Hematopoietic multipotent progenitor cell treated with erythropoietin and hydrocortisone succinate and interleukin-3 and kit ligand, for 6 days (in vitro differentiated cells): Measurements from ENCODE around the gene CAMK4.
"Not testable (repeated sequence)": the region's sequence is repeated elsewhere in the genome, so short reads cannot be mapped to it uniquely, and the experiment has no call there.

Experiments
- DNase-seq: peaks from one replicate; pipeline ENCODE4 v3.0.0-alpha.2; 2015

Gene CAMK4

DNA sequence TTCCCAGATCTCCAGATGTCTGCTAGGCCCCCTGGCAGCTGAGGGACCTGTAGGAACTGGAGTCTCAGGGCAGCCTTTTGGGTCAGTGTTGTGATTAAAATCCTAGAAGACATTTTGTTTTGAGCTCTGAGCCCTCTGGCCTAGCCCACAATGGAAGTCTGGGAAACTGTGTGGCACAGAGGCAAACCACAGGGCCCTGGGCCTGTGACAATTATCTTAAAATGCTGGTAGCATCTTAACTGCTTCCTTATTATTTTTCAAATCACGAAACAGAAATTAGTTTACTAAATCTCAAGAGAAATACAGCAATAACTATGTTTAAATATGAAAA, 162.6 kb downstream of the CAMK4 start:
- no peak for DNase-seq

DNA sequence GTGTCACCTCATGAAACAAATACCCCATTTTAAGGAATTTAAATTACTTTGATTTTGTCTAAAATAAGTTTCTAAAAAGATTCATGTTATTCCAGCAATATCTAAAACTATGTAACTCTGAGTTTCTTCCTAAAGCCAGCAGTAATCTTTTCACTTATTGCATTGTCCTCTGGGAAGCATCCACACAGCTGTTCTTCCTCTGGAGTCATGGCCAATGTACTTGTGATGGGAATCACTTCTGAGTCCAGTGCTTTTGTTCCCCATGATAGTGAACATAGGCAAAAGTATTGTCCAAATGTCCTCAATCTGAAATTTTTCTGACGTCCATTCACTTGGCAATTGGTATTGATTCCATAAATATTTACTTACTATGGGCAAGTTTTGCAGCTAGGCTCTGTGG, 163.2 kb downstream of the CAMK4 start:
- no peak for DNase-seq

- no peak for DNase-seq
Measured at GRCh38 chr5:111389390-111390082, 165.4 kb downstream of the CAMK4 start.

GRCh38 chr5:111392181-111392580, 168.0 kb downstream of the CAMK4 start:
- no peak for DNase-seq

DNA sequence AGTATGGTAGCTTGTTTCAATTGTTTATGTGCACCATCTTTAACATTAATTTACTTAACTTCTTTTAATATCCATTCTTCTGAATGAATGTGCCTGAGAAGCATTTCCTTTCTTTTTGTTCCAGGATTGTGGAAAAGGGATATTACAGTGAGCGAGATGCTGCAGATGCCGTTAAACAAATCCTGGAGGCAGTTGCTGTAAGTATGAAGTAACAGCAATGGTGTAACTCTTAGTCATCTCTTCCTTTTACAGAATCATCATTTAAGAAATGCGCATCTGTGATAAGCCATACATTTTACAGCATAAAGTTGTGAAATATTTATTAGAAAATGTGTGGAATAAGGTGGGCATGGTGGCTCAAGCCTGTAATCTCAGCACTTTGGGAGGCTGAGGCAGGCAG, 170.4 kb downstream of the CAMK4 start:
- DNase-seq = no peak

- no peak for DNase-seq
Measured at GRCh38 chr5:111398013-111398412, 173.8 kb downstream of the CAMK4 start.

DNA sequence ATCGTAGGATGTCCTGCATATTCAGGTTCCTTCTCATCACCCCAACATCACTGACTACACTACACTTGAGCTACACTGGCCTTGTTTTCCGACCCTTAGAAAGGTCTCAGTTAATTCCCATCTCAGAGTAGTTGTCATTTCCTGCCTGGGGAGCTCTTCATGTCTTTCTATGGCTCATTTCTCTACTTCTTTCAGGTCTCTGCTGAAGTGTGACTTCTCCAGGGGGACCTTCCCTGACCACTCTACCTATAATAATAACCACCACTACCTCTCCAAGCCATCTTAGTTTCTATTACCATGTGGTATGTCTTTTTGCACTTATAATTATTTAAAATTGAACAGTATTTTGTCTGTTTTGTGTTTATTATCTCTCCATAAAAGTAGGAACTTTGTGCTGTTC, 174.9 kb downstream of the CAMK4 start:
- DNase-seq = no peak

- no peak for DNase-seq
Measured at GRCh38 chr5:111401906-111402305, 177.7 kb downstream of the CAMK4 start.

DNA sequence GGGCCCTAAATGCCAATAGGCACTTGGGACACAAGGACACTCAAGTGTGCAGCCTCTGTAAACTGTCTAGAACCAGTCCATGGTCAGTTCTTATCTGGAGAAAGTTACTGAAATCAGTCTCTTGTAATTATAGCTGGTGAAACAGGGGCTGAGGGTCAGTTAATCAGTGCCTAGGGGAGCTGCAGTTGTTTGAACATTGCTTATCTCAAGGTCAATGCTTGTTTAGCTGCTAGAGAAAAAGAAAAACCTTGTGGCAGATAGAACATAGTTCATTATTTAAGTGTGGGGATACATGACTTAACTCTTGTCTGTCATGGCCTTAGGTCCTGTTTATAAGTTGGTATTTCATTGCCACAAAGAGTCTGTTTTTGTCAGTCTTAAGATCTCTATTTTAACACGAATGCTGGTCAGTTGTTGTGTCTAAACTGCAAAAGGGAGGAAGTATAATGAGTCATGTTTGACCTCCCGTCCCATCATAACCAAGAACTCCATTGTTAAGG, 180.1 kb downstream of the CAMK4 start:
- DNase-seq = no peak

DNA sequence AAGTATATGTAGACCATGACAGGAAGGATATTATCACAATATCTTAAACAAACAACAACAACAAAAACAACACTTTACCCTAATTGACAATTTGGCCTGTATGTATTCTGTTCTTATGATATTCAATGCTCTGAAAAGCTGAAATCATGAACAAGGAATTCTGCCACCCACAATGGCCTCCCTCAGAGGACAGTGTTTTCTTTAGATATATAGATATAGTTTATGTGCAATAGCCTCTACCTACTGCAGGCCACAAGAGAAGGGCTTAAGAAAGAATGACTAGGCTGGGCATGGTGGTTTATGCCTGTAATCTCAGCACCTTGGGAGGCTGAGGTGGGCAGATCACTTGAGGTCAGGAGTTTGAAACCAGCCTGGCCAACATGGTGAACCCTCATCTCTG, 183.4 kb downstream of the CAMK4 start:
- no peak for DNase-seq

- no peak for DNase-seq
Measured at GRCh38 chr5:111408817-111409216, 184.6 kb downstream of the CAMK4 start.

DNA sequence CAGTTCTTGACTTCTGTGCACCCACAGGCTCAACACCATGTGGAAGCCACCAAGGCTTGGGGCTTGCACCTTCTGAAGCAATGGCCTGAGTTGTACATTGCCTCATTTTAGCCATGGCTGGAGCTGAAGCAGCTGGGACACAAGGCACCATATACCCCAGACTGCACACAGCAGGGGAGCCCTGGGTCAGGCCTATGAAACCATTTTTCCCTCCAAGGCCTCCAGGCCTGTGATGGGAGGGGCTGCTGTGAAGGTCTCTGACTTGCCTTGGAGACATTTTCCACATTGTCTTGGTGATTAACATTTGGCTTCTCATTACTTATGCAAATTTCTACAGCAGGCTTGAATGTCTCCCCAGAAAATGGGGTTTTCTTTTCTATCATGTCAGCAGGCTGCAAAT, 185.1 kb downstream of the CAMK4 start:
- not testable (repeated sequence) for DNase-seq

GRCh38 chr5:111410067-111410466, 185.9 kb downstream of the CAMK4 start:
- not testable (repeated sequence) for DNase-seq

- DNase-seq = no peak
Measured at GRCh38 chr5:111411301-111411700, 187.1 kb downstream of the CAMK4 start.

- peak; percentile 2 for DNase-seq
Measured at GRCh38 chr5:111412593-111412992, 188.4 kb downstream of the CAMK4 start.

DNA sequence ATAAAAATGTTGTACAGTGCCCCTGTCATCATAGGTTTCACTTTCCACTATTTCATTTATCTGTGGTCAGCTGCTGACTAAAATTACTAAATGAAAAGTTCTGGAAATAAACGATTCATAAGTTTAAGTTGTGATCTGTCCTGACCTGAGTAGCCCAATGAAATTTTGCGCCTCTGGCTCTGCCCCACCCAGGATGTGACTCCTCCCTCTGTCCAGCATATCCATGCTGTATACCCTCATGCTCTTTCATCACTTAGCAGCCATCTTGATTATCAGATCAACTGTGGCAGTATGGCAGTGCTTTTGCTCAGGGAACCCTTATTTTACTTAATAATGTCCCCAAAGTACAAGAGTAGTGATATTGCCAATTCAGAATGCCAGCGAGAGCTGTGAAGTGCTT, 190.9 kb downstream of the CAMK4 start:
- no peak for DNase-seq

DNA sequence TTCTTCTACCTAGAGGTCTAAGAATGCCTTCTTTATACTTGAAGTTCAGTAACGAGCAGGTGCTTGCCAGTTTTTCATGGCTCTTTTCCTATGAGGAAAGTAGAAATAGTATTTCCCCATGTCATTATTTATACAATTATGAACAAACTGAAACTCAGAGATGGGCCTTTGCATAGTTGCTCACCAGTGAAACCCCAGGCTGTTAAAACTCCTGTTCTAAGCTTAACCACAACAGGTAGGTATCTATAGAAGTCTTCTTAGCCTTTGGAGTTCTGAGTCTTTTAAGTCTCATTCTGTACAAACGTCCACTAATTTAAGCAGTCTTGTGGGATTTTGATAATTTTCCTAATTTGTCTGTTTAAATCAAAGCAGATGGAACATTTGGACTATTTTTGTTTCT, 198.1 kb downstream of the CAMK4 start:
- DNase-seq = no peak

DNA sequence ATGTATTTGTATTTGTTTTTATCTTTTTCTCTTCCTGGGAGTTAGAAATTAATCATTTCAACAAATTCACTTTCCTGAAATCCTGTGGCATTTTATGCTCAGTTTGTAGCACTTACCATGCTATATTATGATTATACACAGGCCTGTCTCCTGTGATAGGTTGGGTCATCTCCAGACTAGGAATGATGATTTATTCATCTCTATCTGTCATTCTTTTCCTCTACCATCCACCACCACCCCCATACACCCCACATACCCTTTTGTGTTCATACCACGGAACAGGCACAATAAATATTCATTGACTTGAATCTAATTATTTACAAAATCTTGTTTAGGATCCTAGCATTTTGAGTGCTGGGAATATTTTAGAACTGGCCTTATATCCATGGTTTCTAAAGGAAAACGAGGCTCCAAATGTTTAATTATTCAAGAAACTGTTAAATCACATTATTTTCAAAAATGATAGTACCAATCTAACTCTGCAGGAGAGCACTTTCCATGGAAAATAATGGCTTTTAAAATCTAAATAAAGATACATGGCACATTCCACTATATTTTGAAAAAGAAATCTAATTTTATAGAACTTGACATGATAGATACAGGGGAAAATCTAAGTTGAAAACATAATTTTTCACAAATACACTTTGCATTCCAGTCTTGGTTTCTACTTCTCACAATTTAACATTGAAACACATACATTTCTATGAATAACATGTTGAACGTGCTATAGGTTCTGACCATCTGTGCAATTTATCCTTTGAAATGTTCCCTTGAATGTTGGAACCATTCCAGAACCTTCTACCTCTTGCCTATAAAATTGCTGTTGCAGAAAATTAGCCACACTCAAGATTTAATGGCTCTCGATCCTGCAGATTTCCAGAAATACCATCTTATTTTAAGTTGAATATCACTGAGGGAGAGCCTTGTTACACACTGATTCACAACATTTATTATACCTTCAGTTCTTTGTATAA, 198.8 kb downstream of the CAMK4 start:
- DNase-seq = no peak

GRCh38 chr5:111425205-111425604, 201.0 kb downstream of the CAMK4 start:
- no peak for DNase-seq

DNA sequence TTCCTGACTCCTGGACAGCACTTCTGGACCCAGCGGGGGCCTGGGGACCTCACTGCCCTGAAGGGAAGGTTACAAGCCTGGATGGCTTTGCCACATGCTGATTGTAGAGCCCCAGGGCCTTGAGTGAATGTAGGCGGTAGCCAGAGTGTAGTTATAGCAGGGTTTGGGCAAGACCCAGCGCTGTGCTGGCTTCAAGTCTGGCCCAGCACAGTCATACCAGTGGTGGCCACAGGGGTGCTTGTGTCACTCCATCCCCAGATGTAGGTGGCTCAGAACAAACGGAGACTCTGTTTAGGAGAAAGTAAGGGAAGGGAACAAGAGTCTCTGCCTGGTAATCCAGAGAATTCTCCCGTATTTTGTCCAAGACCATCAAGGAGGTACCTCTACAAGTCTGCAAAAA, 203.6 kb downstream of the CAMK4 start:
- DNase-seq = no peak

DNA sequence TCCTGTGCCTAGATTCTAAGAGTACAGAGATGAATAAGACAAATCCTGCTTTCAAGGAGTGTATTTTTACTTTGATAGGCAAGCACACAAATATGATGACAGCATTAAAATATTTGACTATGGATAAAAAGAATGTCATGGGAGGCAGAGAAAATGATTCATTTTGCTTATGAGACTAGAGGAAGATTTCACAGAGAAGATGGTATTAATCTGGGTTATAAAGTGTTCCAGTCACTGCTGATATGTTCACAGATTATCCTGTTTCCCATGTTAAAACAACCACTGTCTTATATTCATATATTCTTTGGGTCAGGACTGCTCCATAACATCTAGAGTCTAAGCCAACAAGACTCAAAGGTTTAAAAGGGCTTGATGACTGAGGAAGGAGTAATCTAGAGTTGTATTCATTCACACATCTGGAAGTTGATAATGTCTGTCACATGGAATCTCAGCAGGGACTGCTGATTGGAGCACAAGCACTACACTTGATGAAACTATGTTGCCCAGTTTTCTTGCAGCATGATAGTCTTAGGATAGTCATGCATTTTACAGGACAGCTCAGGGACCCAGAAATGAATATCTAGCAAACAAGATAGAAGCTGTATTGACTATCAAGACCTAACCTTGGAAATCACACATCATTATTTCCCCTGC, 208.8 kb downstream of the CAMK4 start:
- DNase-seq = no peak

- DNase-seq = no peak
Measured at GRCh38 chr5:111434800-111435199, 210.6 kb downstream of the CAMK4 start.

GRCh38 chr5:111439473-111440075, 215.4 kb downstream of the CAMK4 start:
- DNase-seq = no peak
